T-cell (primary cell): ENCODE results near the gene GPR78. TPM values are rescaled to one million over a fixed set of nuclear protein-coding genes. Genes with fewer than 3 reads are reported as not detected.
A peak's percentile ranks its signal among the peaks of the same experiment; 100 is the strongest.

ENCODE experiments used
- ATAC-seq, 4 experiments: fragments of 200-7000 bp in 3 of 4; fragments of 150-1000 bp in 1 of 4; cut with Tn5 transposase; replicated peaks in 1 of 4; 1 replicate in 3 of 4; 2 replicates in 1 of 4; pipeline ENCODE4 v1.10.0; 2021; ENCODE audit warnings: moderate library complexity in 3 of 4, mild to moderate bottlenecking in 2 of 4, moderate number of reproducible peaks in 1 of 4
- CTCF ChIA-PET, 2 donors: fragments of 300-600 bp; sonication (Branson Sonifier 250); formaldehyde crosslinking; loops; one replicate each; lab custom pipeline; 2022; ENCODE audit warnings: antibody characterized with exemption in 2 of 2; lab: Charles Lee
- POLR2A ChIA-PET, 2 donors: fragments of 300-600 bp; sonication (Branson Sonifier 250); formaldehyde crosslinking; loops; one replicate each; lab custom pipeline; 2022; ENCODE audit warnings: antibody characterized with exemption in 2 of 2; lab: Charles Lee
- DNase-seq, 35 experiments: peaks; one replicate each; pipeline versions ENCODE4 v3.0.0 to v3.0.0-alpha.2; 2013 to 2023
- H3K27ac ChIP-seq: one replicate; pipeline ENCODE4 v1.5.1; 2013; ENCODE audit warnings: low read length
- H3K27me3 ChIP-seq, 2 experiments: replicated peaks in 1 of 2; 1 replicate in 1 of 2; 2 replicates in 1 of 2; pipeline versions ENCODE4 v1.6.1 to v1.7.0; 2013; ENCODE audit warnings: low read length in 1 of 2, mixed read lengths in 1 of 2; ENCODE audit not compliant: control insufficient read depth in 2 of 2, insufficient read depth in 2 of 2; ENCODE audit errors: extremely low read depth in 1 of 2
- H3K36me3 ChIP-seq, 2 donors: 1 replicate in 1 of 2; 2 replicates in 1 of 2; pipeline versions ENCODE4 v1.6.1 to v1.7.0; 2013; ENCODE audit warnings: low read length in 1 of 2; ENCODE audit not compliant: control insufficient read depth in 2 of 2, insufficient read depth in 1 of 2; ENCODE audit errors: extremely low read depth in 1 of 2
- H3K4me1 ChIP-seq, 2 experiments: 1 replicate in 1 of 2; 2 replicates in 1 of 2; pipeline versions ENCODE4 v1.6.1 to v1.7.0; 2013; ENCODE audit warnings: low read length in 2 of 2, mixed read lengths in 1 of 2; ENCODE audit not compliant: insufficient read depth in 2 of 2, control insufficient read depth in 1 of 2; ENCODE audit errors: extremely low read depth in 1 of 2
- H3K4me3 ChIP-seq, 2 donors: 1 replicate in 1 of 2; 2 replicates in 1 of 2; pipeline versions ENCODE4 v1.5.1 to v1.7.0; 2013; ENCODE audit warnings: mild to moderate bottlenecking in 2 of 2, low read length in 1 of 2, moderate library complexity in 1 of 2; ENCODE audit not compliant: control insufficient read depth in 1 of 2; ENCODE audit errors: extremely low read depth in 1 of 2
- H3K9me3 ChIP-seq: 2 replicates; pipeline ENCODE4 v1.7.0; 2013
- H3K27ac Mint-ChIP-seq, 2 donors: one replicate each; pipeline ENCODE4 v1.8.0; 2020 to 2021; ENCODE audit warnings: mild to moderate bottlenecking in 2 of 2, mixed read lengths in 2 of 2
- H3K27me3 Mint-ChIP-seq, 2 donors: one replicate each; pipeline ENCODE4 v1.8.0; 2021 to 2022; ENCODE audit warnings: mixed read lengths in 2 of 2
- H3K36me3 Mint-ChIP-seq: one replicate; pipeline ENCODE4 v1.8.0; 2021; ENCODE audit warnings: mixed read lengths
- H3K4me1 Mint-ChIP-seq, 3 donors: one replicate each; pipeline ENCODE4 v1.8.0; 2020 to 2022; ENCODE audit warnings: mixed read lengths in 3 of 3, mild to moderate bottlenecking in 1 of 3
- H3K4me3 Mint-ChIP-seq, 3 donors: one replicate each; pipeline ENCODE4 v1.8.0; 2020 to 2022; ENCODE audit warnings: mild to moderate bottlenecking in 3 of 3, mixed read lengths in 3 of 3, moderate library complexity in 3 of 3
- H3K9me3 Mint-ChIP-seq, 3 donors: one replicate each; pipeline ENCODE4 v1.8.0; 2020 to 2022; ENCODE audit warnings: mixed read lengths in 3 of 3
- WGBS: methylation state at CpG from one replicate; pipeline ENCODE4 v1.1.5; 2013; ENCODE audit warnings: missing lambda C conversion rate; ENCODE audit not compliant: insufficient coverage; 5-methylcytosine and 5-hydroxymethylcytosine counted together
- total RNA-seq, 35 experiments: library from RNA in 6 of 35; stranded (reverse) in 6 of 35; fragments of 120-200 nt in 1 of 35; gene quantifications; one replicate each; pipeline versions ENCODE4 v1.2.1 to v1.2.4 and lab custom pipeline; 2013 to 2026

The GPR78 gene
- total RNA-seq, 5 donors from 2014 or later (not counting 1 experiment from before 2014, with no cell fraction given): not detected

- Histone ChIP-seq H3K9me3 (no peaks in the 10 kb centered on the region), H3K4me1 (peaks cover 0 to 22% of the 10 kb centered on the region in 2 experiments), H3K4me3 (no peak overlapping the region), H3K36me3 (no peaks in the 10 kb centered on the region), H3K27me3 (peaks cover 0 to 5% of the 10 kb centered on the region in 2 experiments), H3K27ac (no peak overlapping the region)
- POLR2A ChIA-PET: no interaction called here
- ATAC-seq: no peak
- Mint-ChIP-seq H3K27me3 (peaks cover 0 to 2% of the 10 kb centered on the region in 2 donors), H3K27ac (no peak overlapping the region), H3K4me1 (peaks cover 0 to 9% (median 2%) of the 10 kb centered on the region in 3 donors), H3K4me3 (no peak overlapping the region), H3K9me3 (peaks cover 2 to 11% (median 8%) of the 10 kb centered on the region in 3 donors), H3K36me3 (no peaks in the 10 kb centered on the region)
- CTCF ChIA-PET: no interaction called here
- no CpG with 5 or more reads among the region's 9 CpGs for WGBS
- no peak for DNase-seq
These were observed 43.1 kb upstream of the GPR78 start for GRCh38 chr4:8537041-8537461.

GRCh38 chr4:8538076-8538702 is 42.0 kb upstream of the GPR78 start:
- Mint-ChIP-seq H3K27me3 (peaks cover 0 to 2% of the 10 kb centered on the region in 2 donors), H3K27ac (no peak overlapping the region), H3K4me3 (no peak overlapping the region), H3K9me3 (peaks cover 2 to 11% (median 8%) of the 10 kb centered on the region in 3 donors), H3K4me1 (peaks cover 0 to 9% (median 2%) of the 10 kb centered on the region in 3 donors), H3K36me3 (no peaks in the 10 kb centered on the region)
- Histone ChIP-seq H3K27ac (no peak overlapping the region), H3K27me3 (peaks cover 0 to 5% of the 10 kb centered on the region in 2 experiments), H3K4me3 (no peak overlapping the region), H3K36me3 (no peaks in the 10 kb centered on the region), H3K4me1 (peaks cover 0 to 22% of the 10 kb centered on the region in 2 experiments), H3K9me3 (no peaks in the 10 kb centered on the region)
- CTCF ChIA-PET: no interaction called here
- WGBS: 92% methylated on average over 12 of the region's 12 CpGs
- POLR2A ChIA-PET: no interaction called here
- no peak for ATAC-seq
- DNase-seq: no peak

GRCh38 chr4:8538703-8539567 is 41.3 kb upstream of the GPR78 start:
- peaks cover 0 to 2% of the 10 kb centered on the region in 2 donors for H3K27me3 Mint-ChIP-seq
- WGBS: 85% methylated on average over 10 of the region's 15 CpGs
- no peak overlapping the region for H3K4me3 ChIP-seq
- POLR2A ChIA-PET: no interaction called here
- no peaks in the 10 kb centered on the region for H3K9me3 ChIP-seq
- ATAC-seq (no peak), DNase-seq (no peak)
- no peak overlapping the region for H3K4me3 Mint-ChIP-seq
- H3K27me3 ChIP-seq: peaks cover 0 to 5% of the 10 kb centered on the region in 2 experiments
- peaks cover 0 to 22% of the 10 kb centered on the region in 2 experiments for H3K4me1 ChIP-seq
- H3K4me1 Mint-ChIP-seq: peaks cover 0 to 9% (median 2%) of the 10 kb centered on the region in 3 donors
- H3K27ac Mint-ChIP-seq: no peak overlapping the region
- H3K36me3 Mint-ChIP-seq: no peaks in the 10 kb centered on the region
- H3K27ac ChIP-seq: no peak overlapping the region
- CTCF ChIA-PET: no interaction called here
- H3K36me3 ChIP-seq: no peaks in the 10 kb centered on the region
- peaks cover 2 to 11% (median 8%) of the 10 kb centered on the region in 3 donors for H3K9me3 Mint-ChIP-seq

GRCh38 chr4:8539661-8540060 is 40.5 kb upstream of the GPR78 start:
- Mint-ChIP-seq H3K4me1 (peaks cover 0 to 9% (median 2%) of the 10 kb centered on the region in 3 donors), H3K27me3 (peaks cover 0 to 2% of the 10 kb centered on the region in 2 donors), H3K4me3 (peak overlapping the region in 2 of 3 donors; percentile 48 to 53), H3K36me3 (no peaks in the 10 kb centered on the region), H3K27ac (peak overlapping the region; percentile 75 to 80), H3K9me3 (peaks cover 2 to 6% (median 3%) of the 10 kb centered on the region in 3 donors)
- H3K9me3 ChIP-seq: no peaks in the 10 kb centered on the region
- DNase-seq (peak in 1 of 35 experiments; percentile 34), ATAC-seq (peak; percentile 39 to 48 (median 44))
- no peak overlapping the region for H3K4me3 ChIP-seq
- H3K27me3 ChIP-seq: peaks cover 0 to 5% of the 10 kb centered on the region in 2 experiments
- H3K4me1 ChIP-seq: peaks cover 0 to 22% of the 10 kb centered on the region in 2 experiments
- peak overlapping the region; percentile 6 for H3K27ac ChIP-seq
- POLR2A ChIA-PET: no interaction called here
- no peaks in the 10 kb centered on the region for H3K36me3 ChIP-seq
- CTCF ChIA-PET: no interaction called here
- WGBS: 58% methylated on average over 2 of the region's 5 CpGs

- CTCF ChIA-PET: no interaction called here
- 24% methylated on average over 5 of the region's 9 CpGs for WGBS
- ATAC-seq (peak; percentile 59 to 86 (median 74)), DNase-seq (peak in 4 of 35 experiments; percentile 4 to 34 (median 22))
- peak overlapping the region in 2 of 3 donors; percentile 48 to 53 for H3K4me3 Mint-ChIP-seq
- H3K27me3 ChIP-seq: peaks cover 0 to 5% of the 10 kb centered on the region in 2 experiments
- peaks cover 0 to 9% (median 2%) of the 10 kb centered on the region in 3 donors for H3K4me1 Mint-ChIP-seq
- POLR2A ChIA-PET: no interaction called here
- no peaks in the 10 kb centered on the region for H3K36me3 ChIP-seq
- H3K9me3 ChIP-seq: no peaks in the 10 kb centered on the region
- H3K27me3 Mint-ChIP-seq: peaks cover 0 to 2% of the 10 kb centered on the region in 2 donors
- peak overlapping the region; percentile 6 for H3K27ac ChIP-seq
- no peak overlapping the region for H3K4me3 ChIP-seq
- H3K27ac Mint-ChIP-seq: peak overlapping the region; percentile 75 to 80
- H3K9me3 Mint-ChIP-seq: peaks cover 0 to 3% (median 0%) of the 10 kb centered on the region in 3 donors
- H3K36me3 Mint-ChIP-seq: no peaks in the 10 kb centered on the region
- H3K4me1 ChIP-seq: peaks cover 0 to 22% of the 10 kb centered on the region in 2 experiments
These were observed 40.1 kb upstream of the GPR78 start for GRCh38 chr4:8540072-8540471.

- peaks cover 0 to 5% of the 10 kb centered on the region in 2 experiments for H3K27me3 ChIP-seq
- H3K36me3 Mint-ChIP-seq: no peaks in the 10 kb centered on the region
- no peak overlapping the region for H3K4me3 Mint-ChIP-seq
- H3K4me3 ChIP-seq: no peak overlapping the region
- no peaks in the 10 kb centered on the region for H3K9me3 Mint-ChIP-seq
- H3K27ac Mint-ChIP-seq: no peak overlapping the region
- ATAC-seq (no peak), DNase-seq (no peak)
- POLR2A ChIA-PET: no interaction called here
- H3K27me3 Mint-ChIP-seq: peaks cover 0 to 2% of the 10 kb centered on the region in 2 donors
- no peaks in the 10 kb centered on the region for H3K9me3 ChIP-seq
- H3K36me3 ChIP-seq: no peaks in the 10 kb centered on the region
- CTCF ChIA-PET: no interaction called here
- no peak overlapping the region for H3K27ac ChIP-seq
- H3K4me1 Mint-ChIP-seq: peaks cover 0 to 9% (median 2%) of the 10 kb centered on the region in 3 donors
- H3K4me1 ChIP-seq: peaks cover 0 to 22% of the 10 kb centered on the region in 2 experiments
- 81% methylated on average over 11 of the region's 11 CpGs for WGBS
These were observed 39.6 kb upstream of the GPR78 start for GRCh38 chr4:8540586-8540985.
